Ovary (tissue), 3 donors: ENCODE data around the gene HAGH.

ENCODE experiments used
- CTCF ChIP-seq, 3 donors: fragments of 450-650 bp in 2 of 3; fragments of 200-600 bp in 1 of 3; IDR thresholded peaks; one replicate each; pipeline versions ENCODE4 v1.5.1 to v1.8.0; 2016 to 2022; ENCODE audit warnings: antibody characterized with exemption in 3 of 3, mild to moderate bottlenecking in 1 of 3
- EP300 ChIP-seq: sonication (generic); formaldehyde crosslinking; IDR thresholded peaks from one replicate; pipeline ENCODE4 v1.6.1; 2017; ENCODE audit warnings: antibody characterized with exemption
- POLR2A ChIP-seq: fragments of 450-650 bp; IDR thresholded peaks from one replicate; pipeline ENCODE4 v1.6.1; 2017; ENCODE audit warnings: antibody characterized with exemption, mild to moderate bottlenecking, moderate library complexity
- donor health status: DM: no; HTN: no; CAD: no.

- no peak for TF ChIP-seq CTCF (IDR thresholded peaks at IDR 0.05)
- TF ChIP-seq EP300: no peak
- no peak for TF ChIP-seq POLR2A
Measured at GRCh38 chr16:1776991-1777374, 49.6 kb downstream of the HAGH start.
